Epithelial cell of esophagus (primary cell): ENCODE results near the gene DEDD.
A peak's percentile ranks its signal among the peaks of the same experiment; 100 is the strongest.

Experiments used
- DNase-seq: peaks from one replicate; pipeline ENCODE4 v3.0.0; 2010; ENCODE audit warnings: low read depth
- H3K4me3 ChIP-seq: 2 replicates; pipeline ENCODE4 v1.5.1; 2011; ENCODE audit warnings: mild to moderate bottlenecking, low read length, control low read depth
- TF ChIP-seq, protein P1 (sequence below): IDR thresholded peaks from 2 replicates; pipeline ENCODE4 v1.5.1; 2011; ENCODE audit warnings: low read depth, mild to moderate bottlenecking, low read length, control low read depth, inconsistent platforms; ENCODE audit not compliant: insufficient read depth; ENCODE audit errors: missing control alignments

The DEDD gene, protein sequence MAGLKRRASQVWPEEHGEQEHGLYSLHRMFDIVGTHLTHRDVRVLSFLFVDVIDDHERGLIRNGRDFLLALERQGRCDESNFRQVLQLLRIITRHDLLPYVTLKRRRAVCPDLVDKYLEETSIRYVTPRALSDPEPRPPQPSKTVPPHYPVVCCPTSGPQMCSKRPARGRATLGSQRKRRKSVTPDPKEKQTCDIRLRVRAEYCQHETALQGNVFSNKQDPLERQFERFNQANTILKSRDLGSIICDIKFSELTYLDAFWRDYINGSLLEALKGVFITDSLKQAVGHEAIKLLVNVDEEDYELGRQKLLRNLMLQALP

DNA sequence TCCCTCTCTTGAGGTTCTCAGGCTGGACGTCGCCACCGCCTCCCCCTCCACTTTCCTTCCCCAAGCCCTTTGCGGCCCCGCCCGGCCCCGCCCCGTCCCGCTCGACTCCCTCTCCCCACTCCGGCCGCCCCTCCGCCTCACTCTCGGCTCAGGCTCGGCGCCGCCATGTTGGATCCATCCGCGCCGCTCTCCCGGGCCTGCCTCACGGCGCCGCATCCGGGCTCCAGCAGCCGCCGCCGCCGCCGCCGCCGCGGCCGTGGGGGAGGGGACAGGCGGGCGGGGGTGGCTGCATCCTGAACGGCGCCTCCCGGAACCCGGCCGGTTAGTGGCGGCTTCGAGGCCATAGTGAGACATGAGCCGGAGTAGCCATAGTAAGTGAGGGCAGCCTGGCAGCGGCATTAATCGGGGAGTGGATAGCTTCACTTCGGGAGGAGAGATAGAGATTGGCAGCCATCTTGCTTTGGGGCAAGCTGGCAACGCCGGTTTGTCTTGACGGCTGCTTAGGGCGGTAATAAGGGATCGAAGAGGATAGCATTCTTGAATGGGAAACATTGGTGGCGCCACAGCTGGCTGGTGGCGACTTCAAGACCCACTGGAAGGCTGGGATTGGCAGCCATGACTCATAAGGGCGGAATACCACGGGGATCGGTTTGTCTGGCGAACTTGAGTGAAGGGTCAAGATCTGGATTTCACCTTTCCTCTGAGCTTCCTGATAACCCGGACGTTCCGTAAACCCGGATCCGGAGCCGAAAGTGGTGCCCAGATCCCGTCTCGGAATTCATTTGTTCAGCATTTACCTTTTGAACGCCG, at the start of gene DEDD:
DEDD (minus strand) TSS at position 258 of the 810 bp plus-strand sequence. CDS start 8,205 bp downstream, outside the sequence.
- peak; percentile 96 for DNase-seq
- peak within 1 kb of the TSS; percentile 78 for H3K4me3 ChIP-seq
- TF ChIP-seq, protein P1, sequence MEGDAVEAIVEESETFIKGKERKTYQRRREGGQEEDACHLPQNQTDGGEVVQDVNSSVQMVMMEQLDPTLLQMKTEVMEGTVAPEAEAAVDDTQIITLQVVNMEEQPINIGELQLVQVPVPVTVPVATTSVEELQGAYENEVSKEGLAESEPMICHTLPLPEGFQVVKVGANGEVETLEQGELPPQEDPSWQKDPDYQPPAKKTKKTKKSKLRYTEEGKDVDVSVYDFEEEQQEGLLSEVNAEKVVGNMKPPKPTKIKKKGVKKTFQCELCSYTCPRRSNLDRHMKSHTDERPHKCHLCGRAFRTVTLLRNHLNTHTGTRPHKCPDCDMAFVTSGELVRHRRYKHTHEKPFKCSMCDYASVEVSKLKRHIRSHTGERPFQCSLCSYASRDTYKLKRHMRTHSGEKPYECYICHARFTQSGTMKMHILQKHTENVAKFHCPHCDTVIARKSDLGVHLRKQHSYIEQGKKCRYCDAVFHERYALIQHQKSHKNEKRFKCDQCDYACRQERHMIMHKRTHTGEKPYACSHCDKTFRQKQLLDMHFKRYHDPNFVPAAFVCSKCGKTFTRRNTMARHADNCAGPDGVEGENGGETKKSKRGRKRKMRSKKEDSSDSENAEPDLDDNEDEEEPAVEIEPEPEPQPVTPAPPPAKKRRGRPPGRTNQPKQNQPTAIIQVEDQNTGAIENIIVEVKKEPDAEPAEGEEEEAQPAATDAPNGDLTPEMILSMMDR, result no peak

DNA sequence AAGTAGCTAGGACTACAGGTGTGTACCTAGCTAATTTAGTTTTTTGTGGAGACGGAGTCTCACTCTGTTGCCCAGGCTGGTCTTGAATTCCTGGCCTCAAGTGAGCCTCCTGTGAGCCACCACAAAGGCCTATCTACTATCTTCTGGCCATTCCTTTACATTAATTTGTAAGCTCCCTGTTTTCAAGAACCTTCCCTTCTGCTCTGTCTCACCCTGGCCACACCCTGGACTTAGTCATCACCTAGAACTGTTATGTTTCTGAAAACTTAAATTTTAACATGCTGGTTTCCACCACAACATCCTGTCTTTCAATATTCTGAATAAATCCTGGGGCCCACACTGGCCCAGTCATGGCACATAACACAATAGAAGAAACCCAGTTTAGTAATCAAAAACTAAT, 49.7 kb upstream of the DEDD start:
- H3K4me3 ChIP-seq, result no peak overlapping the region
- TF ChIP-seq, protein P1, result no peak
- DNase-seq, result peak; percentile 70

DNA sequence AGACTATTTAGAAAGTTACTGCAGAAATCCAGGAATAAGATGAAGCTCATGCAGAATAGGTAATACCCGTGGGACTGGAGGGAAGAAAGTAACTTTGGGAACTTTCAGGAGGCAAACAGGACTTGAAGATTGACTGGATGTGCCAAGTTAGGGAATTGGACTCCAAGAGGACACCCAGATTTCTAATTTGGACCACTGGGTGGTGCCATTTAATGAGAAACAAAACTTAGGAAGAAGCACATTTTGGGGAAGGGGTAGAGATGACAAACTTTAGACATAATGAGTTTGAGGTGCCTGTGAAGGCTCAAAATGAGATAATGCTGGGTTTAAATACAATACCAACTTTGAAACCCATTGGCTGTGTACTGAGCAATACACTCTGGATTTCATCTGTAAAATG, 48.2 kb upstream of the DEDD start:
- H3K4me3 ChIP-seq, result no peak overlapping the region
- no peak for DNase-seq

DNA sequence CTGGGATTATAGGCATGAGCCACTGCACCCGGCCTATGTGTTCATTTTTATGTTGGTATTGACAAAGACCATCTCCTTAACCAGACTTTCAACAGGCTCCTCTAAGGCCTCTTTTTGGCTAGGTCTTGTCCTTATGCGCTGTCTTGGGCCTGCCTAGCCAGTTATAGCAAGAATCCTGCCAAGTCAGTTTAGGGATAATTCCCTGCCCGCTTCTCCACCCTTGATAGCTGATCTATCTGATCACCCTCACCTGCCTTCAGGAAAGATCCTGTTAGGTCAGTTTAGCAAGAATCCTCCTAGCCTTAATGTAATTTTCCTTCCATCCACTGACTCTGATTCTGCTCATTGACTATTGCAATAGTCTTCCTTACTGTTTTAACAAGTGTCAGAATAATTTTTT, 47.2 kb upstream of the DEDD start:
- H3K4me3 ChIP-seq, result no peak overlapping the region
- peak; percentile 71 for DNase-seq
- TF ChIP-seq, protein P1, result no peak

More for the DNA sequence above, 48.2 kb upstream of the DEDD start:
- TF ChIP-seq, protein P1, result peak; percentile 17

DNA sequence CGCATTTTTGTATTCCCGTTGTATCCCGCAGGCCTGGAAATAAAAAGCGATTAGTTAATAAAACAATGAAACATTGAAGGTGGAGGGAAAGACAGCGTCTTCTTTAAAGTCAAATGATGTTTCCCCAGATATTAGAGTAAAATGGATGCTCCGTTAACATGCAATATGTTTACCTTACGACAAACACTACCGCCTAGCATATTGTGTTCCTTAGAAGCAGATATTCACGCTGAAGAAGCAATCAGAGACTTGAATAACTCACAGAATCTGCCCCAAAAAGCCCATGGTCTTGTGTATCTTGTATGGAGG, 45.4 kb upstream of the DEDD start:
- no peak for DNase-seq
- TF ChIP-seq, protein P1, result no peak
- peak overlapping the region; percentile 95 for H3K4me3 ChIP-seq

DNA sequence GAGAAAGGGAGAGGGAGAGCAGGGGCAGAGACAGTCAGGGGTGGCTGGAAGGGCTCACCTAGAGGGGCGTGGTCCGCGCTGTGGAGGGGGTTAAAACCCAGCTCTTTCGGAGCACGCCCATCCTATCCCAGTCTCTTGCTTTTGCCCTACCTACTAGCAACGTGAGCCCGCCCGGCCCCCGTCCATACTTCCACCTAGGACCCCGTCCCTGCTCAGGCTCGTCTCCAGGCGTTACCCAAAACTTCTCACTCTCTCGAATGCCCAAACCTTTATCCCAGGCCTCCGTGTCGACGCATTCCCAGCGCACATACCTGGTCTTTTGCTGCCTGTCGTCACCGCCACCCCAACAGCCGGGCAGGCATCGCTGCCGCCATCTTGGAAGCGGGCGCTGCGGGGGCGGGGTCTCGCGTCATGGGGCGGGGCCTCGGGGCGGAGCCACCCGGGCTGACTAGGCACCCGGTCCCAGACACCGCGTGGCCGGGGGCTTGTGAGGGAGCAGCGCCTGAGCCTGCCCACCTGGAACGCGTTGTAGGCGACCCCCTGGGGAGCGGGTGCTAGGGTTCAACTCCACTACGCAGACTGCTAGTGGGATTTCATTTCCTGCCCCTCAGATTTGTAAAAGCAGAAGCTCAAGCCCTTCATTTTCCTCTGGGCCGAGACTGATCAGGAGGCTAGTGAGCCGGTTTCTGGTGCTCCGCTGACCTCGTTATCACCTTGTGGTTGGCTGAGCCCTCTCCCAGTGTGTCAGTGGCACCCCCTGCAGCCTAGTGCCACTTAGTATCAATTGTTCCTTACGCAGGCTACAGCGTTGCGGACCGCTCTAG, 44.9 kb upstream of the DEDD start, which contains the start of gene B4GALT3:
B4GALT3 (minus strand) TSS at position 396 of the 824 bp plus-strand sequence. CDS start 1,447 bp downstream, outside the sequence.
- peak; percentile 83 for DNase-seq
- peak within 1 kb of the TSS; percentile 95 for H3K4me3 ChIP-seq
- TF ChIP-seq, protein P1, result no peak
